Upper lobe of left lung (tissue), 6 donors: Measurements from ENCODE around the gene TLR9. TPM values are rescaled to one million over a fixed set of nuclear protein-coding genes. Genes with fewer than 3 reads are reported as not detected.

Experiments used
- ATAC-seq, 2 donors: fragments of 200-7000 bp; cut with Tn5 transposase; one replicate each; pipeline ENCODE4 v1.9.1; 2022; ENCODE audit warnings: mild to moderate bottlenecking in 2 of 2, moderate library complexity in 2 of 2; ENCODE audit not compliant: low FRiP score in 2 of 2
- DNase-seq, 2 donors: peaks; one replicate each; pipeline ENCODE4 v3.0.0-alpha.2; 2019 to 2020
- H3K27ac ChIP-seq, 4 donors: fragments of 200-600 bp; sonication (generic); one replicate each; pipeline ENCODE4 v1.5.1; 2016 to 2019
- H3K27me3 ChIP-seq, 4 donors: fragments of 200-600 bp; sonication (generic); one replicate each; pipeline ENCODE4 v1.5.1; 2017 to 2019
- H3K36me3 ChIP-seq, 4 donors: fragments of 200-600 bp; sonication (generic); one replicate each; pipeline ENCODE4 v1.5.1; 2016 to 2019
- H3K4me1 ChIP-seq, 4 donors: fragments of 200-600 bp; sonication (generic); one replicate each; pipeline ENCODE4 v1.5.1; 2018 to 2019
- H3K4me3 ChIP-seq, 4 donors: fragments of 200-600 bp; sonication (generic); one replicate each; pipeline ENCODE4 v1.5.1; 2017 to 2019; ENCODE audit warnings: mild to moderate bottlenecking in 2 of 4, moderate library complexity in 1 of 4
- H3K9me3 ChIP-seq, 4 donors: fragments of 200-600 bp; sonication (generic); one replicate each; pipeline ENCODE4 v1.5.1; 2018 to 2019
- CTCF ChIP-seq, 6 experiments: fragments of 450-650 bp in 4 of 6; fragments of 200-600 bp in 2 of 6; sonication (generic) in 2 of 6; IDR thresholded peaks; one replicate each; pipeline ENCODE4 v1.5.1; 2016 to 2019; ENCODE audit warnings: antibody characterized with exemption in 6 of 6
- EP300 ChIP-seq, 4 donors: sonication (generic); formaldehyde crosslinking; IDR thresholded peaks; one replicate each; pipeline ENCODE4 v1.5.1; 2017; ENCODE audit warnings: antibody characterized with exemption in 4 of 4, control low read depth in 2 of 4
- POLR2A ChIP-seq, 4 donors: fragments of 450-650 bp; IDR thresholded peaks; one replicate each; pipeline ENCODE4 v1.5.1; 2016 to 2017; ENCODE audit warnings: antibody characterized with exemption in 4 of 4, mild to moderate bottlenecking in 2 of 4
- POLR2AphosphoS5 ChIP-seq, 2 donors: sonication (generic); formaldehyde crosslinking; IDR thresholded peaks; one replicate each; pipeline ENCODE4 v1.5.1; 2017; ENCODE audit warnings: antibody characterized with exemption in 2 of 2
- WGBS, 2 donors: methylation state at CpG; one replicate each; pipeline ENCODE4 v1.1.5; 2017 to 2018; 5-methylcytosine and 5-hydroxymethylcytosine counted together
- total RNA-seq, 6 donors: library from RNA; depleted of rRNA in 4 of 6; stranded (reverse); fragments of >200 nt in 4 of 6; gene quantifications; one replicate each; pipeline versions ENCODE4 v1.1.0 to v1.2.1, GENCODE V29; 2016 to 2021
- donor health status: DM: no; HTN: no; CAD: no; lungs with moderate emphysema.
- donor health status: DM: no; HTN: yes; CAD: no; lungs with severe emphysema.

TLR9 gene
- total RNA-seq, 6 donors from 2014 or later = 0.29 to 1.1 TPM; not detected in 4

GRCh38 chr3:52191663-52192062 lies 33.8 kb downstream of the TLR9 start:
- DNase-seq = no peak
- peaks cover 42 to 52% (median 48%) of the 10 kb centered on the region in 4 donors for H3K4me1 ChIP-seq
- no peak for ATAC-seq

GRCh38 chr3:52190294-52191074 lies 35.0 kb downstream of the TLR9 start:
- Histone ChIP-seq H3K4me1 (peaks cover 31 to 41% (median 36%) of the 10 kb centered on the region in 4 donors), H3K36me3 (no peaks in the 10 kb centered on the region), H3K9me3 (no peaks in the 10 kb centered on the region), H3K27me3 (no peaks in the 10 kb centered on the region), H3K27ac (peak overlapping the region; percentile 20 to 70 (median 54)), H3K4me3 (no peak overlapping the region)
- ATAC-seq (peak; percentile 36 to 61), DNase-seq (peak; percentile 50 to 84)
- 52 to 59% methylated on average over 9 of the region's 9 CpGs for WGBS, 2 donors
- TF ChIP-seq POLR2A (IDR thresholded peaks at IDR 0.05) (peak in 1 of 4 donors; percentile 9), EP300 (IDR thresholded peaks at IDR 0.05) (no peak)

More at GRCh38 chr3:52191663-52192062, 33.8 kb downstream of the TLR9 start:
- H3K27ac ChIP-seq = peak overlapping the region in 2 of 4 donors; percentile 15 to 65
- WGBS, 2 donors = 76 to 88% methylated on average over 4 of the region's 4 CpGs
- no peak for TF ChIP-seq EP300 (IDR thresholded peaks at IDR 0.05)
- TF ChIP-seq CTCF (IDR thresholded peaks at IDR 0.05) = no peak
- TF ChIP-seq POLR2AphosphoS5 (IDR thresholded peaks at IDR 0.05) = no peak
- no peak for TF ChIP-seq POLR2A (IDR thresholded peaks at IDR 0.05)
- H3K9me3 ChIP-seq = no peaks in the 10 kb centered on the region
- no peak overlapping the region for H3K4me3 ChIP-seq
- H3K36me3 ChIP-seq = no peaks in the 10 kb centered on the region
- H3K27me3 ChIP-seq = no peaks in the 10 kb centered on the region

- Histone ChIP-seq H3K27me3 (no peaks in the 10 kb centered on the region), H3K27ac (peak overlapping the region in 2 of 4 donors; percentile 23 to 70), H3K4me3 (no peak overlapping the region), H3K4me1 (peaks cover 17 to 23% (median 21%) of the 10 kb centered on the region in 4 donors), H3K9me3 (no peaks in the 10 kb centered on the region), H3K36me3 (no peaks in the 10 kb centered on the region)
- TF ChIP-seq CTCF (IDR thresholded peaks at IDR 0.05) (no peak), POLR2AphosphoS5 (IDR thresholded peaks at IDR 0.05) (no peak), EP300 (IDR thresholded peaks at IDR 0.05) (no peak), POLR2A (IDR thresholded peaks at IDR 0.05) (no peak)
- 75 to 100% methylated on average over 1 of the region's 1 CpG for WGBS, 2 donors
- ATAC-seq (no peak), DNase-seq (no peak)
Observed at GRCh38 chr3:52188556-52188955, 36.9 kb downstream of the TLR9 start.

- ATAC-seq (no peak), DNase-seq (no peak)
- H3K9me3 ChIP-seq = no peaks in the 10 kb centered on the region
- 84 to 87% methylated on average over 9 of the region's 9 CpGs for WGBS, 2 donors
- TF ChIP-seq EP300 (IDR thresholded peaks at IDR 0.05) = no peak
- TF ChIP-seq POLR2A (IDR thresholded peaks at IDR 0.05) = no peak
- TF ChIP-seq POLR2AphosphoS5 (IDR thresholded peaks at IDR 0.05) = no peak
- TF ChIP-seq CTCF (IDR thresholded peaks at IDR 0.05) = no peak
- no peak overlapping the region for H3K4me3 ChIP-seq
- H3K36me3 ChIP-seq = no peaks in the 10 kb centered on the region
- no peaks in the 10 kb centered on the region for H3K27me3 ChIP-seq
- peaks cover 17 to 23% (median 20%) of the 10 kb centered on the region in 4 donors for H3K4me1 ChIP-seq
- no peak overlapping the region for H3K27ac ChIP-seq
Observed at GRCh38 chr3:52186729-52187128, 38.7 kb downstream of the TLR9 start.

- no peak overlapping the region for H3K4me3 ChIP-seq
- no peaks in the 10 kb centered on the region for H3K27me3 ChIP-seq
- H3K36me3 ChIP-seq = no peaks in the 10 kb centered on the region
- H3K9me3 ChIP-seq = no peaks in the 10 kb centered on the region
- no peak for DNase-seq
- 56 to 75% methylated on average over 3 of the region's 3 CpGs for WGBS, 2 donors
- peak in 1 of 2 donors; percentile 35 for ATAC-seq
- peaks cover 10 to 17% (median 15%) of the 10 kb centered on the region in 4 donors for H3K4me1 ChIP-seq
- no peak overlapping the region for H3K27ac ChIP-seq
- TF ChIP-seq POLR2AphosphoS5 (IDR thresholded peaks at IDR 0.05) = no peak
- TF ChIP-seq CTCF (IDR thresholded peaks at IDR 0.05) = no peak
- TF ChIP-seq POLR2A (IDR thresholded peaks at IDR 0.05) = no peak
- no peak for TF ChIP-seq EP300 (IDR thresholded peaks at IDR 0.05)
Observed at GRCh38 chr3:52185837-52186236, 39.6 kb downstream of the TLR9 start.
